Bronchial epithelial cell (primary cell): ENCODE measurements around the gene PPP2R3A. TPM values are rescaled to one million over a fixed set of nuclear protein-coding genes. Genes with fewer than 3 reads are reported as not detected.
"Not testable (repeated sequence)": the region's sequence is repeated elsewhere in the genome, so short reads cannot be mapped to it uniquely, and the experiment has no call there.

Experiments
- DNase-seq: peaks from one replicate; pipeline ENCODE4 v3.0.0-alpha.2; 2010; ENCODE audit warnings: low read depth
- FAIRE-seq: peaks from 2 replicates; lab custom pipeline; 2011; peaks lifted over from hg19 to GRCh38; lab: Jason Lieb, UNC
- H3K27me3 ChIP-seq: 2 replicates; pipeline ENCODE4 v1.5.1; 2011; ENCODE audit warnings: low read length; ENCODE audit not compliant: control insufficient read depth, insufficient read depth
- H3K36me3 ChIP-seq: 2 replicates; pipeline ENCODE4 v1.5.1; 2011; ENCODE audit warnings: low read length; ENCODE audit not compliant: control insufficient read depth, insufficient read depth
- H3K4me3 ChIP-seq: 2 replicates; pipeline ENCODE4 v1.5.1; 2011; ENCODE audit warnings: mild to moderate bottlenecking, low read depth, low read length, control low read depth
- total RNA-seq: library from RNA; depleted of rRNA; stranded (reverse); fragments of >200 nt; gene quantifications from 2 replicates; pipeline ENCODE4 v1.2.1, GENCODE V29; 2014
- TF ChIP-seq, protein P1 (sequence below): IDR thresholded peaks from 2 replicates; pipeline ENCODE4 v1.5.1; 2011; ENCODE audit warnings: mild to moderate bottlenecking, moderate library complexity, low read length, control low read depth, inconsistent platforms; ENCODE audit not compliant: insufficient read depth, severe bottlenecking

The PPP2R3A gene
- total RNA-seq, 1 donor from 2014 or later: 4.2 TPM

DNA sequence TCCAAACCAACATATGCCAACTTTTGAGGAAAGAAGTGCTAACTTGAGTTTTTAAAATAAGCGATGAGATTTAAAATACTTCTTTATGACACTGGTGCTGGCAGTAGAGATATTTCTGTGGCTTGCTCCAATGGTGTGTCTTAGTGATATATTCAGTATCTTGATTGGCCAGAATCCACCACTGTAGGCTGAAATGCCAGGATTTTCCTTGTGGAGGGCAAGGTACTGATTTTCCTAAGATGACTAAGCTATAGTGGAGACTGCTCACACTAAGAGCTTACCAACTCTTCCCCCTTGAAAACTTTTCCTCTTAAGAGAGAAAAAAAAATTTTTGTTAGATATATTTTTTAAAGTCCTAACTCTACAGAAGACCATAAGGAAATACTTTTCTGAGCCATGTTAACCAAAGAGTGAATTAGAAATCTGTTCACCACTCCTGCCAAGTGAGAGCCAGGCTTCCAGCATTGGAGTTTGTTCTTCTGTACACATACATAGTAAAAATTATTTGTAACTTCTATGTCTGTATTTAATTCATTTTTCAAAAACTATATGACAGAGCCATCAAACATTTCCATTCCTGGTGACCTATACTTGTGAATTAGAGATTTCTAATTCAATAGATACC, 109.1 kb downstream of the PPP2R3A start:
- TF ChIP-seq, protein P1, sequence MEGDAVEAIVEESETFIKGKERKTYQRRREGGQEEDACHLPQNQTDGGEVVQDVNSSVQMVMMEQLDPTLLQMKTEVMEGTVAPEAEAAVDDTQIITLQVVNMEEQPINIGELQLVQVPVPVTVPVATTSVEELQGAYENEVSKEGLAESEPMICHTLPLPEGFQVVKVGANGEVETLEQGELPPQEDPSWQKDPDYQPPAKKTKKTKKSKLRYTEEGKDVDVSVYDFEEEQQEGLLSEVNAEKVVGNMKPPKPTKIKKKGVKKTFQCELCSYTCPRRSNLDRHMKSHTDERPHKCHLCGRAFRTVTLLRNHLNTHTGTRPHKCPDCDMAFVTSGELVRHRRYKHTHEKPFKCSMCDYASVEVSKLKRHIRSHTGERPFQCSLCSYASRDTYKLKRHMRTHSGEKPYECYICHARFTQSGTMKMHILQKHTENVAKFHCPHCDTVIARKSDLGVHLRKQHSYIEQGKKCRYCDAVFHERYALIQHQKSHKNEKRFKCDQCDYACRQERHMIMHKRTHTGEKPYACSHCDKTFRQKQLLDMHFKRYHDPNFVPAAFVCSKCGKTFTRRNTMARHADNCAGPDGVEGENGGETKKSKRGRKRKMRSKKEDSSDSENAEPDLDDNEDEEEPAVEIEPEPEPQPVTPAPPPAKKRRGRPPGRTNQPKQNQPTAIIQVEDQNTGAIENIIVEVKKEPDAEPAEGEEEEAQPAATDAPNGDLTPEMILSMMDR: no peak
- Histone ChIP-seq H3K36me3 (peaks cover 1% of the 10 kb centered on the region), H3K27me3 (no peaks in the 10 kb centered on the region), H3K4me3 (no peak overlapping the region)
- FAIRE-seq (no peak), DNase-seq (no peak)

DNA sequence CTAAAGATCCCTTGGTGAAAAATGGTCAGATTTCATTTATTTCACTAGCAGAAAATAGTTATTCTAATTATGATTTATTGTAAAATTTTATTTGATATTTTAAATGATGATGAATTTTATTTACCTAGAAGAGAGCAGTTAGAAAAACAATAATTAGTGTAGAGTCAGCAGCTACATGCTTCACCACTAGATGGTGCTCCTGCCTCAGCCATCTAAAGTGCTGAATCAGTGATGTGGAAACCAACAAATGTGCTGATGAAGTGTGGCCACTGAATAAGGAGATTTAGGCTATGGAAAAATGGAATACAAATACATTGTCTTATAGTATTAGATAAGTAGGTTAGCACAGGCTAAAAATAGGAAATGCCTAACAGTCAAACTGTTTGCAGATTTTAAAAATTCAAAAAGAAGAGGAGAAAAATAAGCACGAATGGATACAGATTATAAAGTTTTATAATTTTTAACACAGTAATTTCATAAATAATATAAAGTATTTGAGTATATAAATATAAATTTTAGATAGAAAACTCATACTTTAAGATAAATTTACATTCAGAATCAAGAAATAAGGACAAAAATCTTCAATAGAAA, 109.8 kb downstream of the PPP2R3A start:
- FAIRE-seq: no peak
- Histone ChIP-seq H3K36me3 (peaks cover 1% of the 10 kb centered on the region), H3K4me3 (no peak overlapping the region), H3K27me3 (no peaks in the 10 kb centered on the region)
- peak; percentile 74 for DNase-seq
- TF ChIP-seq, protein P1: peak; percentile 64

DNA sequence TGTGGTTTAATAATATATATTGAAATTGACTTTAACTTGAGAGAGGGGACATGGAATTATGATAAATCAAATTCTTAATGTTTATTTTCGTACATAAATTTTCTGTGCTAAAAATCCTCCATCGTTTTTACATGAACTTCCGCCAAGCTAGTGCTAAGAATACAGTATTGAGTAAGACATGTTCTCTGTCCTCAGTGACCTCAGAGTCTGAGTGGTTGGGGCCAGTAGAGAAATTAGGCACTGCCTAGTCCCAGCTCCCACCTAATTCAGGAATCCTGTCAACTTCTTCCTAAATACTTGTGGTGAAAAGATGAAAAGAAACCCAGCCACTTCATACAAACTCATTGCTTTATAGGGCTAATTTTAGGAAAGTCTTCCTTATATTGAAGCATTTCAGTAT, 110.3 kb downstream of the PPP2R3A start:
- TF ChIP-seq, protein P1: no peak
- no peak overlapping the region for H3K4me3 ChIP-seq
- peaks cover 1% of the 10 kb centered on the region for H3K36me3 ChIP-seq
- no peaks in the 10 kb centered on the region for H3K27me3 ChIP-seq
- FAIRE-seq (no peak), DNase-seq (no peak)

GRCh38 chr3:136078421-136079364, 113.2 kb downstream of the PPP2R3A start:
- Histone ChIP-seq H3K4me3 (no peak overlapping the region), H3K27me3 (no peaks in the 10 kb centered on the region), H3K36me3 (peaks cover 3% of the 10 kb centered on the region)
- peak; percentile 47 for DNase-seq
- no peak for FAIRE-seq
- TF ChIP-seq, protein P1: peak; percentile 26

DNA sequence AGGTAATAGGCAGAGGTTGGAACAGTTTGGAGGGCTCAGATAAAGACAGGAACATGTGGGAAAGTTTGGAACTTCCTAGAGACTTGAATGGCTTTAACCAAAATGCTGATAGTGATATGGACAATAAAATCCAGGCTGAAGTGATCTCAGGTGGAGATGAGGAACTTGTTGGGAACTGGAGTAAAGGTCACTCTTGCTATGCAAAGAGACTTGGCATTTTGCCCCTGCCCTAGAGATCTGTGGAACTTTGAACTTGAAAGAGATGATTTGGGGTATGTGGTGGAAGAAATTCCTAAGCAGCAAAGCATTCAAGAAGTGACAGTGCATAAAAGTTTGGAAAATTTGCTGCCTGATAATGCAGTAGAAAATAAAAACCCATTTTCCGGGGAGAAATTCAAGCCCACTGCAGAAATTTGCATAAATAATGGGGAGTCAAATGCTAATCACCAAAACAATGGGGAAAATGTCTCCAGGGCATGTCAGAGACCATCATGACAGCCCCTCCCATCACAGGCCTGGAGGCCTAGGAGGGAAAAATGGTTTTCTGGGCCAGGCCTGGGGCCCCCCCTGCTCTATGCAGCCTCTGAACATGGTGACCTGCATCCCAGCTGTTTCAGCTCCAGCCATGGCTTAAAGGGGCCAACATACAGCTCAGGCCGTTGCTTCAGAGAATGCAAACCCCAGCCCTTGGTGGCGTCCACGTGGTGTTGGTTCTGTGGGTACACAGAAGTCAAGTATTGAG, 118.3 kb downstream of the PPP2R3A start:
- FAIRE-seq: not testable (repeated sequence)

GRCh38 chr3:136085067-136085466, 119.5 kb downstream of the PPP2R3A start:
- H3K4me3 ChIP-seq, FAIRE-seq, H3K36me3 ChIP-seq, H3K27me3 ChIP-seq: not testable (repeated sequence)
- DNase-seq: peak; percentile 15

More for the DNA sequence above, 118.3 kb downstream of the PPP2R3A start:
- not testable (repeated sequence) for H3K27me3 ChIP-seq, DNase-seq, H3K4me3 ChIP-seq, H3K36me3 ChIP-seq
